Uterus (tissue), 4 donors: ENCODE results near the gene ZNF627. TPM values are rescaled to one million over a fixed set of nuclear protein-coding genes. Genes with fewer than 3 reads are reported as not detected.
"Not testable (repeated sequence)": the region's sequence is repeated elsewhere in the genome, so short reads cannot be mapped to it uniquely, and the experiment has no call there.

Experiments used
- DNase-seq, 2 donors: peaks; one replicate each; pipeline ENCODE4 v3.0.0-alpha.2; 2019 to 2020
- H3K27ac ChIP-seq, 2 donors: fragments of 200-600 bp; sonication (generic); 1 replicate in 1 of 2; 2 replicates in 1 of 2; pipeline ENCODE4 v1.5.1; 2016 to 2018
- H3K27me3 ChIP-seq, 2 donors: fragments of 200-600 bp; sonication (generic); one replicate each; pipeline ENCODE4 v1.5.1; 2018 to 2019; ENCODE audit warnings: control low read depth in 1 of 2
- H3K36me3 ChIP-seq, 2 donors: fragments of 200-600 bp; sonication (generic); one replicate each; pipeline ENCODE4 v1.5.1; 2019; ENCODE audit warnings: control low read depth in 1 of 2
- H3K4me1 ChIP-seq, 2 donors: fragments of 200-600 bp; sonication (generic); one replicate each; pipeline ENCODE4 v1.5.1; 2018 to 2019; ENCODE audit warnings: control low read depth in 1 of 2
- H3K4me3 ChIP-seq, 2 donors: fragments of 200-600 bp; sonication (generic); 1 replicate in 1 of 2; 2 replicates in 1 of 2; pipeline ENCODE4 v1.5.1; 2018 to 2019; ENCODE audit warnings: mild to moderate bottlenecking in 1 of 2
- H3K9me3 ChIP-seq, 2 donors: fragments of 200-600 bp; sonication (generic); one replicate each; pipeline ENCODE4 v1.5.1; 2019; ENCODE audit warnings: control low read depth in 1 of 2
- POLR2A ChIP-seq, 2 donors: fragments of 450-650 bp; IDR thresholded peaks; one replicate each; pipeline ENCODE4 v1.6.1; 2016; ENCODE audit warnings: antibody characterized with exemption in 2 of 2, mild to moderate bottlenecking in 1 of 2, moderate library complexity in 1 of 2
- intact Hi-C: fragments of 100-400 bp; cut with DNase I; formaldehyde crosslinking; loops from one replicate; pipeline ENCODE4 v1.15.1; 2023; ENCODE audit warnings: low total_unique reads
- total RNA-seq, 4 donors: library from RNA; depleted of rRNA in 3 of 4; stranded (reverse); fragments of >200 nt in 3 of 4; gene quantifications; one replicate each; pipeline versions ENCODE4 v1.1.0 to v1.2.4, GENCODE V29; 2014 to 2023
- TF ChIP-seq, protein P1 (sequence below), 4 experiments: fragments of 200-600 bp in 2 of 4; fragments of 450-650 bp in 2 of 4; sonication (generic) in 2 of 4; IDR thresholded peaks; one replicate each; pipeline ENCODE4 v1.5.1; 2016 to 2019; ENCODE audit warnings: antibody characterized with exemption in 4 of 4, mild to moderate bottlenecking in 2 of 4, moderate library complexity in 1 of 4
- donor health status: DM: yes; HTN: yes; CAD: no.

Gene ZNF627
- total RNA-seq, 4 donors from 2014 or later: 20.6 to 70.6 (median 36.0) TPM

DNA sequence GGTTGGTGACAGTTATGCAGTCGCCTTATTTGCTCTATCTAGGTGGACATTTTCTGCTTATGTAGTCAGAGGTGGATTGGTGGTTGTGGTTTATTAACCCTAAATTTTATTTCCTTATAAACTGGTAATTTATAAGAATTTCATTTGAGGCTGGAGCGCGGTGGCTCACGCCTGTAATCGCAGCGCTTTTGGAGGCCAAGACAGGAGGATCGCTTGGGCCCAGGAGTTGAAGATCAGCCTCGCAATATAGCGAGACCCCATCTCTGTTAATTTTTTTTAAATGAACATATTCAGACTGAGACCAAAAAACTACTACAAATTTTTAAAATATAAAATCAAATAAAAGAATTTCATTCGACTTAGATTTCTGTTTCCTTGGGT, 810 bp downstream of the ZNF627 start:
- no peak for DNase-seq
- Histone ChIP-seq H3K4me3 (peak overlapping the region; percentile 93 to 95), H3K27ac (peak overlapping the region; percentile 86 to 91), H3K9me3 (no peaks in the 10 kb centered on the region), H3K4me1 (peaks cover 6 to 9% of the 10 kb centered on the region in 2 donors), H3K36me3 (no peaks in the 10 kb centered on the region), H3K27me3 (no peaks in the 10 kb centered on the region)
- intact Hi-C loops: no loop called here
- TF ChIP-seq POLR2A (IDR thresholded peaks at IDR 0.05): no peak
- TF ChIP-seq, protein P1, sequence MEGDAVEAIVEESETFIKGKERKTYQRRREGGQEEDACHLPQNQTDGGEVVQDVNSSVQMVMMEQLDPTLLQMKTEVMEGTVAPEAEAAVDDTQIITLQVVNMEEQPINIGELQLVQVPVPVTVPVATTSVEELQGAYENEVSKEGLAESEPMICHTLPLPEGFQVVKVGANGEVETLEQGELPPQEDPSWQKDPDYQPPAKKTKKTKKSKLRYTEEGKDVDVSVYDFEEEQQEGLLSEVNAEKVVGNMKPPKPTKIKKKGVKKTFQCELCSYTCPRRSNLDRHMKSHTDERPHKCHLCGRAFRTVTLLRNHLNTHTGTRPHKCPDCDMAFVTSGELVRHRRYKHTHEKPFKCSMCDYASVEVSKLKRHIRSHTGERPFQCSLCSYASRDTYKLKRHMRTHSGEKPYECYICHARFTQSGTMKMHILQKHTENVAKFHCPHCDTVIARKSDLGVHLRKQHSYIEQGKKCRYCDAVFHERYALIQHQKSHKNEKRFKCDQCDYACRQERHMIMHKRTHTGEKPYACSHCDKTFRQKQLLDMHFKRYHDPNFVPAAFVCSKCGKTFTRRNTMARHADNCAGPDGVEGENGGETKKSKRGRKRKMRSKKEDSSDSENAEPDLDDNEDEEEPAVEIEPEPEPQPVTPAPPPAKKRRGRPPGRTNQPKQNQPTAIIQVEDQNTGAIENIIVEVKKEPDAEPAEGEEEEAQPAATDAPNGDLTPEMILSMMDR (IDR thresholded peaks at IDR 0.05): no peak

DNA sequence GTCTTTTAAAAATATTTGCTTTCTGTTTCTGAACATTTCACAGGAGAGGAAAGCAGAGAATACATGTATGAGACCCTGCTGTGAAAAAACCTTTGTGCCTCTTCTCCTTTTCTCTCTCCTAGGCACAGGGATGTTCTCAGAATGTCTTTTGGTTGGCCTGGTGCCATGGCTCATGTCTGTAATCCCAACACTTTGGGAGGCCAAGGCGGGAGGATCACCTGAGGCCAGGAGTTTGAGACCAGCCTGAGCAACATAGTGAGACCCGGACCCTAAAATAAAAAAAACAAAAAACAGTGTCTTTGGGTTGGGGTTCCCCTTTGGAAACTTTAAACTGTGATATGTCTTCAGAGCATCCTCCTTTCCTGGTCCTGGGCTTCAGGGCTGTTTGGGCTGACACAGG, 1.5 kb downstream of the ZNF627 start:
- Histone ChIP-seq H3K4me3 (no peak overlapping the region), H3K9me3 (no peaks in the 10 kb centered on the region), H3K36me3 (no peaks in the 10 kb centered on the region), H3K27ac (no peak overlapping the region), H3K27me3 (no peaks in the 10 kb centered on the region), H3K4me1 (peaks cover 6 to 9% of the 10 kb centered on the region in 2 donors)
- intact Hi-C loops: no loop called here
- no peak for TF ChIP-seq POLR2A (IDR thresholded peaks at IDR 0.05)
- TF ChIP-seq, protein P1 (IDR thresholded peaks at IDR 0.05): no peak
- DNase-seq: no peak

DNA sequence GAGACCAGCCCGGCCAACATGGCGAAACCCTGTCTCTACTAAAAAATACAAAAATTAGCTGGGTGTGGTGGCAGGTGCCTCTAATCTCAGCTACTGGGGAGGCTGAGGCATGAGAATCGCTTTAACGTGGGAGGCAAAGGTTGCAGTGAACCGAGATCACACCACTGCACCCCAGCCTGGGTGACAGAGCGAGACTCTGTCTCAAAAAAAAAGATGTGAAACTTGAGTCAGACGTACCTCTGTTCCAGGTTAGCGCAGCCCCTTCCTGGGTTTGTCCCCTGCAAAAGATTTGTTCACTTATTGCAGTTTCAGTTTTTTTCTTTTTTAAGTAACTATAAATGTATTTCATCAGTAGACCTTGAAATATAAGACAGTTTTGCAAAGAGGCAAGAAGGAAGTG, 2.4 kb downstream of the ZNF627 start:
- H3K9me3 ChIP-seq, intact Hi-C loops, H3K4me3 ChIP-seq, H3K36me3 ChIP-seq, H3K27me3 ChIP-seq, H3K27ac ChIP-seq, H3K4me1 ChIP-seq, DNase-seq: not testable (repeated sequence)

DNA sequence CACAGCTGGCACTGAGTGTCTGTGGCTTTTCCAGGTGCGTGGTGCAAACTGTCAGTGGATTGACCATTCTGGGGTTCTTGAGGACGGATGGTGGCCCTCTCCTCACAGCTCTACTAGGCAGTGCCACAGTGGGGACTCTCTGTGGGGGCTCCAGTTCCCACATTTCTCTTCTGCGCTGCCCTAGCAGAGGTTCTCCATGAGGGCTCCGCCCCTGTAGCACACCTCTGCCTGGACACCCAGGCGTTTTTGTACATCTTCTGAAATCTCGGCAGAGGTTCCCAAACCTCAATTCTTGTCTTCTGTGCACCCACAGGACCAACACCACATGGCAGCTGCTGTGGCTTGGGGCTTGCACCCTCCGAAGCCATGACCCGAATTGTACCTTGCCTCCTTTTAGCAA, 9.2 kb downstream of the ZNF627 start:
- Histone ChIP-seq H3K9me3 (no peaks in the 10 kb centered on the region), H3K4me1 (no peaks in the 10 kb centered on the region), H3K27me3 (no peaks in the 10 kb centered on the region), H3K36me3 (no peaks in the 10 kb centered on the region), H3K4me3 (no peak overlapping the region), H3K27ac (no peak overlapping the region)
- intact Hi-C loops: no loop called here
- no peak for DNase-seq
- TF ChIP-seq, protein P1 (IDR thresholded peaks at IDR 0.05): no peak
- no peak for TF ChIP-seq POLR2A (IDR thresholded peaks at IDR 0.05)

DNA sequence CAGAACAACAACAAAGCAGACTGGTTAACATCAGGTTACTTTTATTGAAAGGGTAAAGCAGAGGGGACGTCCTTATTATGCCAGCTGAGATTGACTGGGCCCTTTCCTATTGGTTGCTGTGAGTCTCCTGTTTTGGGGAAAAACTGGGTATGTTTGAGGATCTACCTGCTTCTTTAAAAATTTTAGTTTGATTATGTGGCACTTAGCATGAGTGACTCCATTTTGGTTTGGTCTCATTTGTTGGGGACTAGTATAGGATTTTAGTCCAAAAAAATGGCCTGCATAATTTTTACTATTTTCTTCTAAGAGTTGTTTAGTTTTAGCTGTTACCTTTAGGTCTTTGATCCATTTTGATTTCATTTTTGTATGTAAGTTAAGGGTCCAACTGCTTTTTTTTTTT, 14.4 kb downstream of the ZNF627 start:
- Histone ChIP-seq H3K36me3 (no peaks in the 10 kb centered on the region), H3K9me3 (peaks cover 0 to under 1% of the 10 kb centered on the region in 2 donors), H3K4me3 (no peak overlapping the region), H3K27ac (no peak overlapping the region), H3K27me3 (no peaks in the 10 kb centered on the region), H3K4me1 (no peaks in the 10 kb centered on the region)
- no peak for DNase-seq
- intact Hi-C loops: no loop called here
- TF ChIP-seq, protein P1 (IDR thresholded peaks at IDR 0.05): no peak
- TF ChIP-seq POLR2A (IDR thresholded peaks at IDR 0.05): no peak
